Lower leg skin (tissue), 4 donors: Measurements from ENCODE around the gene DPYSL3. TPM values are rescaled to one million over a fixed set of nuclear protein-coding genes. Genes with fewer than 3 reads are reported as not detected.

Source experiments
- DNase-seq, 2 donors: peaks; one replicate each; pipeline ENCODE4 v3.0.0-alpha.2; 2019; ENCODE audit warnings: low spot score in 2 of 2
- H3K4me3 ChIP-seq: fragments of 200-600 bp; sonication (generic); 2 replicates; pipeline ENCODE4 v1.5.1; 2017; ENCODE audit warnings: mild to moderate bottlenecking, low read depth; ENCODE audit not compliant: poor library complexity, severe bottlenecking
- POLR2A ChIP-seq, 2 donors: fragments of 450-650 bp; IDR thresholded peaks; one replicate each; pipeline ENCODE4 v1.6.1; 2016 to 2017; ENCODE audit warnings: antibody characterized with exemption in 2 of 2, mild to moderate bottlenecking in 1 of 2, moderate library complexity in 1 of 2
- WGBS, 2 donors: methylation state at CpG; one replicate each; pipeline ENCODE4 v1.1.5; 2018; 5-methylcytosine and 5-hydroxymethylcytosine counted together
- intact Hi-C: fragments of 100-400 bp; cut with DNase I; formaldehyde crosslinking; loops from one replicate; pipeline ENCODE4 v1.15.0; 2023; ENCODE audit warnings: low total_unique reads
- total RNA-seq, 4 donors: library from RNA; depleted of rRNA; stranded (reverse); fragments of >200 nt; gene quantifications; one replicate each; pipeline ENCODE4 v1.1.0, GENCODE V29; 2016
- TF ChIP-seq, protein P1 (sequence below), 3 donors: fragments of 450-650 bp; IDR thresholded peaks; one replicate each; pipeline ENCODE4 v1.5.1; 2016; ENCODE audit warnings: antibody characterized with exemption in 3 of 3, mild to moderate bottlenecking in 3 of 3, moderate library complexity in 2 of 3

DPYSL3 gene
- total RNA-seq, 4 donors from 2014 or later, result 7.1 to 32.2 (median 11.0) TPM

DNA sequence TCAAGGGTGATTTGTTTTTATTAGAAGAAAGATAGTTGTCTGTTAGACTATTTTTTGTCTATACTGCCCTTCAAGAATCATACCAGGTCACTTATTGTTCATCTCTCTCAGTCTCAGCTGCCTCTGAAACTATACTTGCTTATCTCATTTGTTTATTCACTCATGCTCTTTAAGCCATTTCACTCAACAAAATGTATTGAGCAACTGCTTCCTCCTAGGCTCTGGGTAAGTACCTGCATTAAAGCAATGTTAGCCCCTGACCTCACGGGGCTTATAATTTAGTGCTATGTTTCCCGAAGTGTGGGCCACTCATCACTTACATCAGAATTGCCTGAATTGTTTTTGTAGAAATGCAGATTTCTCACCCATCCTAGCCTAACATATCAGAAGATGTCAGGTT lies 100.9 kb downstream of the DPYSL3 start:
- intact Hi-C loops, result no loop called here
- no peak for DNase-seq
- 94 to 100% methylated on average over 2 of the region's 2 CpGs for WGBS, 2 donors
- H3K4me3 ChIP-seq, result no peak overlapping the region
- no peak for TF ChIP-seq POLR2A (IDR thresholded peaks at IDR 0.05)
- TF ChIP-seq, protein P1, sequence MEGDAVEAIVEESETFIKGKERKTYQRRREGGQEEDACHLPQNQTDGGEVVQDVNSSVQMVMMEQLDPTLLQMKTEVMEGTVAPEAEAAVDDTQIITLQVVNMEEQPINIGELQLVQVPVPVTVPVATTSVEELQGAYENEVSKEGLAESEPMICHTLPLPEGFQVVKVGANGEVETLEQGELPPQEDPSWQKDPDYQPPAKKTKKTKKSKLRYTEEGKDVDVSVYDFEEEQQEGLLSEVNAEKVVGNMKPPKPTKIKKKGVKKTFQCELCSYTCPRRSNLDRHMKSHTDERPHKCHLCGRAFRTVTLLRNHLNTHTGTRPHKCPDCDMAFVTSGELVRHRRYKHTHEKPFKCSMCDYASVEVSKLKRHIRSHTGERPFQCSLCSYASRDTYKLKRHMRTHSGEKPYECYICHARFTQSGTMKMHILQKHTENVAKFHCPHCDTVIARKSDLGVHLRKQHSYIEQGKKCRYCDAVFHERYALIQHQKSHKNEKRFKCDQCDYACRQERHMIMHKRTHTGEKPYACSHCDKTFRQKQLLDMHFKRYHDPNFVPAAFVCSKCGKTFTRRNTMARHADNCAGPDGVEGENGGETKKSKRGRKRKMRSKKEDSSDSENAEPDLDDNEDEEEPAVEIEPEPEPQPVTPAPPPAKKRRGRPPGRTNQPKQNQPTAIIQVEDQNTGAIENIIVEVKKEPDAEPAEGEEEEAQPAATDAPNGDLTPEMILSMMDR (IDR thresholded peaks at IDR 0.05), result no peak

DNA sequence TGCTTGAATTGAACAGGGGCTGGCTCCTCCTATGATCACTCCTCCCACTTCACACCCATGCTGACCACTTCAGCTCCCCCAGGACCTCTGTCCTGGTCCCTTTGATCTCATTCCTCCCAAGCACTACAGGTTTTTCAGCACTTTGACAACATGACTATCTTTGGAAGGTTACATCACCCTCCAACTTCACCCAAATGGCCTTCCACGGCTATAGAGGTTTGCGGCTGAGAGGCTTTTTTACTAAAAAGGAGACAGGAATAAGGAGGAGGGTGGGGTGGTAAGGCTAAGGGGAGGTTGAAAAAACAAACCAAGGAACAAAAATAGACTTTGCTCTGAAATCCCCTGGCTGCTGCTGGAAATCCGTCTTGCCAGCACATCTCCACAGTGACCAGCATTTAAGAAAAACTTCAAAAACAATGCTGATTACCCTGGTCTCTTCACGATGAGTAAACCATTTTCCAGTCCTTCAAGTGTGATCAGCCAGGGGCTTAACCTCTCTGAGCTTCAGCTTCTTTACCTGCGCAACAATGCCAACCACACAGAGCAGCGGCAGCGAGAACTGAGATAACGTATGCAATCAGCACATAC lies 102.7 kb downstream of the DPYSL3 start:
- no peak for DNase-seq
- intact Hi-C loops, result no loop called here
- no peak overlapping the region for H3K4me3 ChIP-seq
- no peak for TF ChIP-seq POLR2A (IDR thresholded peaks at IDR 0.05)
- TF ChIP-seq, protein P1 (IDR thresholded peaks at IDR 0.05), result no peak
- WGBS, 2 donors, result 74 to 75% methylated on average over 8 of the region's 8 CpGs

DNA sequence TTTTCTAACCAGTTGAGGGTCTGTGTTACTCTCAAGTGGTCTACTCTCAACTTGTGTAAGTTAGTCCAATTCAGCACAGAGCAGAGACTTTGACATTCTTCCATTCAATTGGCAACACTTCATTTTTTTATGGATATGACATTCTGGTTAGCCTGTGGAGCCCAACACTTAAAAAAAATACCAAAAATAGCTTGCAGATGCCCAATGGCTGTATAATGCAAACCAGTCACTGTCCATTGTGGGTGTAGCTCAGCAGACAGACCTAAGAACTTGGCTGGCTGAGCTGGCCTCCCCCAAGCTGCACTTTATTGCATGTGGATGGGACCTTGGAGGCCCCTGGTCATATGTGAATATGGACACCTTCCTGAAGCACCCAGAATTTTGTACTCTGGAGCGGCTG lies 103.2 kb downstream of the DPYSL3 start:
- TF ChIP-seq, protein P1 (IDR thresholded peaks at IDR 0.05), result no peak
- no peak for TF ChIP-seq POLR2A (IDR thresholded peaks at IDR 0.05)
- intact Hi-C loops, result no loop called here
- 71 to 100% methylated on average over 1 of the region's 1 CpG for WGBS, 2 donors
- H3K4me3 ChIP-seq, result no peak overlapping the region
- no peak for DNase-seq

DNA sequence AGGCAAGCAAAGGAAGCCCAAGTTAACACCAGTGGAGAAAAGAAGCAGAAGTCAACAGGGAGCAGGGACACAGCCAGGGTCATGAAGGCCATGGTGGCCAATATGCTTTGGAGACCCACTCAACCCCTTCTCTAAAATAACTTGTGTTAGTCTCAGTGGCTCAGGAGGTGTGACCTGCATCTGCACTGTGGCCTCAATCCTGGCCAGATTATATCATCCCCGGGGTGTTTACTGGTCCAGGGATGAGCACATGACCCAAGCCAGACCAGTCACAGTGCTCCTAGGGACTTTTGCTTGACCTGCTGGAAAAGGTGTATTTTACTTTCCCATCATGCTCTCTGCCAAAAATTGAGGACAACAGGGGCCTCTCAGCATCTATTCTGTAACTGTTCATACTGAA lies 105.2 kb downstream of the DPYSL3 start:
- intact Hi-C loops, result no loop called here
- 80 to 89% methylated on average over 1 of the region's 1 CpG for WGBS, 2 donors
- no peak for DNase-seq
- no peak overlapping the region for H3K4me3 ChIP-seq
- TF ChIP-seq POLR2A (IDR thresholded peaks at IDR 0.05), result no peak
- TF ChIP-seq, protein P1 (IDR thresholded peaks at IDR 0.05), result no peak

DNA sequence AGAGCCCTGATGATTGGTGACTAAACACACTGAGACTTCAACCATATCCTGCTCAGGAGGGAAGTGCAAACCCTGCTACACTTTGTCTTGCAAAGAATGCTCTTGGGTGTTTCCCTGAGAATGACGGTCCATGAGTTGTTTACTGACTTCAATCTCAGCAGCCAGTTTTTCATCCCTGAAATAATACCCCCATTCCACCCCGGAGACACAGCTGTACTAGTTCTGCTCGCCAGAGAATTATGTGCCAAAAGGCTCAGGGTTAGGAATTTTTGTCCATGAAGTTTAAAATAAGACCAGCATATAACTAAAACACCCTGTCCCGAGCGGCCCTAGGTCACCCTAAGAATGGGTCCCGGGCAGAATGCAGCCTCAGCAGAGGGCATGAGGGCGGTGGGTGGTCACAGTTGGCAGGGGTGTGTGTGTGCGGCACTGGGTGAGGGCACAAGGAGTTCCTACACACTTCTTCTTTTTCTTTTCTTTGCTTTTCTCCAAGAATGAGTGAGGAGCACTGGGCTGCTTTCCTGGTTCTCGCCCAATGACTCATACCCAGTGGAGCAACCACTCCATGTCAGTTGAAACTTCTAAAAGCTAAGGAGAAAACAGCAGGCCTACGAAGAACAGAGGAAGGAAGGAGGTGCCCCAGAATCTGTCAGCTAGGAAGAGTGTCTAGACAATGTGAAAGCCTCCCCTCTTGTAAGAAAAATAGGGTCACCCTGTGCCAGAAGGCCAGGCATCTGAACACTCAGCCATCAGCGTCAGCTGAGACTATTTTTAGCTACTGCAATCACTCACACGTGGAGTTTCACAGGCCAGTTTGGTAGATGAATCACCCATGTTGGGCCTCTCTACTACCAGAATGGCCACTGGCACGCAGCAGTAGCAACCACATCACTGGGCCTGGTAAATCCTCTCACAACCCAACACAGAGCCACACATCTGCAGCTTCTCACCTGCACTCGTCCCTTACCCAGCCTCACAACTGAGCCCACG lies 105.9 kb downstream of the DPYSL3 start:
- WGBS, 2 donors, result 48 to 60% methylated on average over 15 of the region's 15 CpGs
- DNase-seq, result peak; percentile 78 to 91
- TF ChIP-seq, protein P1 (IDR thresholded peaks at IDR 0.05), result no peak
- no peak overlapping the region for H3K4me3 ChIP-seq
- intact Hi-C loops, result no loop called here
